ENCODE data around the gene TNFRSF19. TPM values are rescaled to one million over a fixed set of nuclear protein-coding genes. Genes with fewer than 3 reads are reported as not detected.

Gene TNFRSF19
- total and polyA plus RNA-seq, 2 experiments from 2014 or later, result 19.8 to 25.3 TPM

DNA sequence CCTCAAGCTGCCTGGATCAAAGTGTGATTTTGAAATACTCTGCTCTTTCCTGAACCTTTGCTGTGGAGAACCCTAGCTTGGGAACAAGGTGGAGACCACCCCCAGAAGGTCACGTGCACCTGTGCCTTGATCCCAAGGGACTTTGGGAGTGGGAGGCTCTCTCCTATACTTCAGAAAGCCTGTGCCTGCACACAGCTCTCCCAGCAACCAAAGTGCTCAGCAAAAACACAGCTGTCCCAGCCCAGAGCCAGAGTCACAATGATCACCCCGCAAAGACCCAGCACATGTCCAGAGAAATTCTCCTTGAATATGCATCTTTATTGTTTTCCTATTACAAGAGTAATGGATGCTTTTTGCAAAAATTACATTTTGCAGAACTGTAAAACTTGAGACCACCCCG, 43.4 kb downstream of the TNFRSF19 start:
- Histone ChIP-seq H3K9me3 (ENCODE audit: low read depth) (no peaks in the 10 kb centered on the region), H3K9me2 (replicated peaks; ENCODE audit: insufficient read depth) (no peaks in the 10 kb centered on the region), H3K4me1 (ENCODE audit: insufficient read depth) (peaks cover 16% of the 10 kb centered on the region), H3K27ac (no peak overlapping the region), H3K4me3 (no peak overlapping the region), H3K79me2 (no peaks in the 10 kb centered on the region), H3K36me3 (replicated peaks; ENCODE audit: insufficient read depth, low read depth) (no peaks in the 10 kb centered on the region), H3K4me2 (no peak overlapping the region), H4K20me1 (ENCODE audit: insufficient read depth, poor library complexity, severe bottlenecking) (no peaks in the 10 kb centered on the region), H3K27me3 (no peaks in the 10 kb centered on the region), H2AFZ (no peak overlapping the region)
- DNase-seq (ENCODE audit: low spot score), result no peak
- WGBS (ENCODE audit: low lambda C conversion rate, missing lambda C conversion rate), result 71% methylated on average over 3 of the region's 3 CpGs
- TF ChIP-seq, protein P1, sequence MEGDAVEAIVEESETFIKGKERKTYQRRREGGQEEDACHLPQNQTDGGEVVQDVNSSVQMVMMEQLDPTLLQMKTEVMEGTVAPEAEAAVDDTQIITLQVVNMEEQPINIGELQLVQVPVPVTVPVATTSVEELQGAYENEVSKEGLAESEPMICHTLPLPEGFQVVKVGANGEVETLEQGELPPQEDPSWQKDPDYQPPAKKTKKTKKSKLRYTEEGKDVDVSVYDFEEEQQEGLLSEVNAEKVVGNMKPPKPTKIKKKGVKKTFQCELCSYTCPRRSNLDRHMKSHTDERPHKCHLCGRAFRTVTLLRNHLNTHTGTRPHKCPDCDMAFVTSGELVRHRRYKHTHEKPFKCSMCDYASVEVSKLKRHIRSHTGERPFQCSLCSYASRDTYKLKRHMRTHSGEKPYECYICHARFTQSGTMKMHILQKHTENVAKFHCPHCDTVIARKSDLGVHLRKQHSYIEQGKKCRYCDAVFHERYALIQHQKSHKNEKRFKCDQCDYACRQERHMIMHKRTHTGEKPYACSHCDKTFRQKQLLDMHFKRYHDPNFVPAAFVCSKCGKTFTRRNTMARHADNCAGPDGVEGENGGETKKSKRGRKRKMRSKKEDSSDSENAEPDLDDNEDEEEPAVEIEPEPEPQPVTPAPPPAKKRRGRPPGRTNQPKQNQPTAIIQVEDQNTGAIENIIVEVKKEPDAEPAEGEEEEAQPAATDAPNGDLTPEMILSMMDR (IDR thresholded peaks at IDR 0.05; ENCODE audit: poor library complexity), result no peak
- TF ChIP-seq EZH2phosphoT487 (IDR thresholded peaks at IDR 0.05; ENCODE audit: low read depth, severe bottlenecking, unreplicated experiment), result no peak
- TF ChIP-seq EZH2 (IDR thresholded peaks at IDR 0.05; ENCODE audit: borderline replicate concordance), result no peak

DNA sequence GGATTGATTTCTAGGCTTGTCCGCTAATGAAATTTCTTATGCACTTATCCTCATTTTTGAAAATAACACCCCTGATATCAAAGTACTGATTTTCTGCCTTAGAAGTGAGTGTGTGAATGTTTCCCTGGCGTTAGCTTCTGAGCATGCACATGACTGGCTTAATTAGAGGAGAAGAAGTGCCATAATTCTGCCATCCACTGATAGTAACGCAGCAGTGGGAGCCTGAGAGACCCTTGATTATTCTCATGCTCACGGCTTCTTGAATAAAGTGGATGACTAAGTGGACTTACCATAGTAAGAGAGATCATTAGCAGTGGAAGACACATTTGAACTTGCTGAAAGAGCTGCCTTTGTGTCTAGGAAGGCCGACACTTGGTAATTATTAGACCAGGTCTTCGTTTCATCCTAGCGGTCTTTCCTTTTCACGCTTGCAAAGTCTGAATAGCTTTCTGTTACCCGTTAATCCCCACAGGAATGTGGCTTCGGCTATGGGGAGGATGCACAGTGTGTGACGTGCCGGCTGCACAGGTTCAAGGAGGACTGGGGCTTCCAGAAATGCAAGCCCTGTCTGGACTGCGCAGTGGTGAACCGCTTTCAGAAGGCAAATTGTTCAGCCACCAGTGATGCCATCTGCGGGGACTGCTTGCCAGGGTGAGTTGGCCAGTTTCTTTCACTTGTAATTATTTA, 45.3 kb downstream of the TNFRSF19 start:
- peaks cover 6% of the 10 kb centered on the region for H3K4me1 ChIP-seq (ENCODE audit: insufficient read depth)
- whole genome bisulfite sequencing (ENCODE audit: low lambda C conversion rate, missing lambda C conversion rate), result 66% methylated on average over 15 of the region's 15 CpGs
- no peaks in the 10 kb centered on the region for H3K9me3 ChIP-seq (ENCODE audit: low read depth)
- peak overlapping the region; percentile 16 for H3K4me2 ChIP-seq
- DNase-seq (ENCODE audit: low spot score), result no peak
- no peaks in the 10 kb centered on the region for H4K20me1 ChIP-seq (ENCODE audit: insufficient read depth, poor library complexity, severe bottlenecking)
- H3K36me3 ChIP-seq (replicated peaks; ENCODE audit: insufficient read depth, low read depth), result no peaks in the 10 kb centered on the region
- H3K79me2 ChIP-seq, result no peaks in the 10 kb centered on the region
- H3K9me2 ChIP-seq (replicated peaks; ENCODE audit: insufficient read depth), result no peaks in the 10 kb centered on the region
- H3K27me3 ChIP-seq, result no peaks in the 10 kb centered on the region
- TF ChIP-seq, protein P1 (IDR thresholded peaks at IDR 0.05; ENCODE audit: poor library complexity), result no peak
- TF ChIP-seq EZH2phosphoT487 (IDR thresholded peaks at IDR 0.05; ENCODE audit: low read depth, severe bottlenecking, unreplicated experiment) (no peak), EZH2 (IDR thresholded peaks at IDR 0.05; ENCODE audit: borderline replicate concordance) (no peak)
- no peak overlapping the region for H2AFZ ChIP-seq
- no peak overlapping the region for H3K27ac ChIP-seq
- H3K4me3 ChIP-seq, result no peak overlapping the region

DNA sequence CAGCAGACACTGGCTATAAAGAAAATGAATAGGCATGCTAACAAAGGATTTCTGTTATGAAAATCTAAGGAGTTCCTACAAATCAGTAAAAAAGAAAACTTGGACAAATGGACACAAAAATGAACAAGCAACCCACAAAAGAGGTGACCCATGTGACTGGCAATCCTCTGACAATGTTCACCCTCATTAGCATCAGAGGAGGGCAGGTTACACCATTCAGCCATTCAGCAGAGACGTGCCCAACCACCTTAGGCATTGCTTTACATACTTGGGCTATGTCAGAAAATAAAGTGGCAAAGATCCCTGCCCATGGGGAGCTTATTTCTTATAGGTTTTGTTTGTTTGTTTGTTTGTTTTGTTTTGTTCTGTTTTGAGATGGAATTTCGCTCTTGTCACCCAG, 46.0 kb downstream of the TNFRSF19 start:
- no peaks in the 10 kb centered on the region for H3K9me2 ChIP-seq (replicated peaks; ENCODE audit: insufficient read depth)
- no peaks in the 10 kb centered on the region for H3K27me3 ChIP-seq
- 96% methylated on average over 2 of the region's 2 CpGs for WGBS (ENCODE audit: low lambda C conversion rate, missing lambda C conversion rate)
- no peaks in the 10 kb centered on the region for H3K79me2 ChIP-seq
- H3K4me1 ChIP-seq (ENCODE audit: insufficient read depth), result peaks cover 6% of the 10 kb centered on the region
- no peak overlapping the region for H3K27ac ChIP-seq
- H4K20me1 ChIP-seq (ENCODE audit: insufficient read depth, poor library complexity, severe bottlenecking), result no peaks in the 10 kb centered on the region
- H3K4me3 ChIP-seq, result no peak overlapping the region
- no peak overlapping the region for H3K4me2 ChIP-seq
- no peaks in the 10 kb centered on the region for H3K9me3 ChIP-seq (ENCODE audit: low read depth)
- H3K36me3 ChIP-seq (replicated peaks; ENCODE audit: insufficient read depth, low read depth), result no peaks in the 10 kb centered on the region
- no peak overlapping the region for H2AFZ ChIP-seq
- no peak for TF ChIP-seq EZH2phosphoT487 (IDR thresholded peaks at IDR 0.05; ENCODE audit: low read depth, severe bottlenecking, unreplicated experiment)
- TF ChIP-seq EZH2 (IDR thresholded peaks at IDR 0.05; ENCODE audit: borderline replicate concordance), result no peak
- TF ChIP-seq, protein P1 (IDR thresholded peaks at IDR 0.05; ENCODE audit: poor library complexity), result no peak
- DNase-seq (ENCODE audit: low spot score), result no peak
